Endometrium (tissue), 2 donors: ENCODE measurements around the gene MS4A18.
"Not testable (repeated sequence)": the region's sequence is repeated elsewhere in the genome, so short reads cannot be mapped to it uniquely, and the experiment has no call there.

ENCODE experiments used
- FAIRE-seq: peaks from 2 replicates; lab custom pipeline; 2012; peaks lifted over from hg19 to GRCh38; lab: Jason Lieb, UNC
- donor health status: control.
- donor health status: control.

The MS4A18 gene

DNA sequence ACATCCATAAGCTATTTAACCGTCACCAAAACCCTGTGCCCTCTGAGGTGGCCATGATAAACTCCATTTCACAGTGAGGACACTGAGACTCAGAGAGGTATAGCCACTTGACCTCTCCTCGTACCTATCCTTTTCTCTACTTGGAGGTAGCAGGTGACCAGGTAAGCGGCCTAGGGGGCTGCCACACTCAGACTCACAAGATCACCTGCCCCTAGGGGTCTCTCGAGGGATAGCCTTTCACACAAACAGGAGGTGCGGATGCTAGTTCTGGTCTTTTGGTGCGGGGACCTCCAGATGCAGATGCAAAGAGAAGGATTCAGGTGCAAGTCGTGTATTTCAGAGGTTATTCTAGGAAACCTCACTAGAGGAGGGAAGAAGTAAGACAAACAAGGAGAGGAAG is 14.6 kb downstream of the MS4A18 start:
- FAIRE-seq: no peak

GRCh38 chr11:60740573-60740972 is 16.1 kb downstream of the MS4A18 start:
- FAIRE-seq: no peak

DNA sequence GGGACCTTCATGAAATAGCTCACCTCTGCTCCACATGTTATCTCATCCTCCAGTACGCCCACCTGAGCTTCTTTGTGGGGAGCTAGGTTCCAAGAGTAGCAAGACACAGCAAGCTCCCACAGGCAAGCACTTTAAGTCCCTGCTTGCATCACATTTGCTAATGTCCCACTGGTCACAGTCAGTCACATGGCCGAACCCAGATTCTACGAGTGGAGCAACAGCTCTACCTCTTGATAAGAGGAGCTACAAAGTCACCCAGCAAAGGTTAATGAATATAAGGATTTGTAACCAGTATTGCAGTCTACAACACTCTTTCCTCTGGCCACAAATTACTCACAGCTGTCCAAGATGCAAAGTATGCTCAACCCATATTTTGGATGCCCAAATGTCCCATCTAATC is 16.9 kb downstream of the MS4A18 start:
- FAIRE-seq: no peak

DNA sequence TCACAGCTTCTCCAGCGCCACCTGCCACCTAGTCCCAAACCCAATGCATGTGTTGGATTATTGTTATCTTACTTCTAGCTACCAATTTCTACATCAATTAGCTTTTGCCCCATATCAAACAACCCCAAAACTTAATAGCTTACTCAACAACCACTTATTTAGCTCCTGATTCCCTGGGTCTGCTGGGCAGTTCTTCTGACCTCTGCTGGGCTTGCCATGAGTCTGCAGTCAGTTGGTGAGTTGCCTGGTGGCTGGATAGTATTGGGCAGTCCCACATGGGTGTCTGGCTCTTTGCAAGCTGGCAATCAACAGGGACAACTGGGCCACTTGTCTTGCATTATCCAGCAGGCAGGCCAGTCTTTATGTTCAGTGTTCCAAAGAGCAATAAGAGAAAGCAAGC is 18.5 kb downstream of the MS4A18 start:
- no peak for FAIRE-seq

DNA sequence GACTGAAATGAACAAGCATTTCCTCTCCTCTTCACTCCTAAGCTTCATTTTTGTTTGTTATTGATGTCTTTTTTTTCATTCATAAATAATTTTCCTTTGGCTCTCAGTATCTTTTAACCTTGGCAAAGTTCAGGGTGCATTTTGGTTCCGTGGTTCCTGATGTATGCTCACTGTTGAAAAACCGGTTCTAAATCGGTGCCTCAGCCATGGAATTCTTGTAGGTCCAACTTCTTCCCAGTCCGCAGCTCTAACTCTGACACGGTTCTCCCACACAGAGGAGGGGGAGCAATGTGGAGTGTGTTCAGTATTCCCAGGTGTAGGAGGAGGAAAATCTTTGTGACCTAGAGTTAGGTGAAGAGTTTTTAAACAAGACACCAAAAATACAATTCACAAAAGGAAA is 19.6 kb downstream of the MS4A18 start:
- FAIRE-seq: no peak

GRCh38 chr11:60747359-60747873 is 22.9 kb downstream of the MS4A18 start:
- no peak for FAIRE-seq

DNA sequence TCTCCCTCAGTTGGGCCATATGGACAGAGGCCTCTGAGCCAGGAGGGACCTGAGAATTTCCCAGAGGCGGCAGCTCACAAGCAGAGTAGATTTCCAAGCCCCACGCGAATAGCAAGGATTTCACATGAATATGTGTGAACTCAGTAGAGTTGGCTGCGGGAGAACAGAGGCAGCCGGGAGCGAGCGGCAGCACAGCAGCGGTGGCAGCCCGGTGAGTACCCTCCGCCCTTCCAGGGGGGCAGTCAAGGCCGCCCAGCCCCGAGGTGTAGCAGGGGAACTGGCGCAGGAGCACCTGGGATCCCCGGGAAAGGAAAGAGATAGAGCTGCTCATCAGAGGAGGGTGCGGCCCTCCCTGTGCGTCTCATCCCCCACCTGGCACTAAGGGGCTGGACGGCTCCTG is 23.7 kb downstream of the MS4A18 start:
- FAIRE-seq: no peak

DNA sequence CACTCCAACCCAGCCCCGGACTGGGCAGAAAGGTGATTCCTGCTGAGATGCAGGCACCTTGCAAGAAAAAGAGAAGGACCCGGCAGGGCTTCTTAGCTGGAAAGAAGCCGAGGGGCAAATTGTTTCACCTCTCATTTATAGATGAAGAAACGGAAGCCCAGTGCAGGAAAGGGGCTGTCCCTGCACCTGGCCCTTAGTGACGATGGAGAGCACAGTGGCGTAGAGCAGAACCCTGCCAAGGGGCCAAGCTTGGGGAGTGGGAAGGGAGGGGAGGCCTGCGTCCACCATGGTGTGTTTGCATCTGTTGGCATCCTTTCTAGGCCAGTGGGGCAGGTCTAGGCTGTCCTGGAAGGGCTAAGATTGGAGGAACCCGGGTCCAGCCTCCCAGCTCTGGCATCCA is 24.3 kb downstream of the MS4A18 start:
- FAIRE-seq: no peak

GRCh38 chr11:60750911-60751310 is 26.4 kb downstream of the MS4A18 start:
- FAIRE-seq: no peak

GRCh38 chr11:60753309-60753708 is 28.8 kb downstream of the MS4A18 start:
- FAIRE-seq: no peak

DNA sequence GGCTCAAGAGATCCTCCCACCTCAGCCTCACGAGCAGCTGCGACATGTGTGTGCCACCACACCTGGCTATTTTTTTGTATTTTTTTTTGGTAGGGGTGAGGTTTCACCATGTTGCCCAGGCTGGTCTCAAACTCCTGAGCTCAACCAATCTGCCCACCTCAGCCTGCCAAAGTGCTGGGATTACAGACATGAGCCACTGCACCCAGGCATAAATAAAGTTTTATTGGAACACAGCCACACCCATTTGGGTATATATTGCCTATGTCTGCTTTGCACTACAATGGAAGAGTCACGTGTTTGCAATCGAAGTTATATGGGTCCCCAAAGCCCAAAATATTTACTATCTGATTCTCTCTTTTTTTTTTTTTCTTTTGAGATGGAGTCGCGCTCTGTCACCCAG is 30.4 kb downstream of the MS4A18 start:
- FAIRE-seq: no peak

GRCh38 chr11:60756307-60757032 is 31.9 kb downstream of the MS4A18 start, which contains the start of gene MS4A15:
TSS of gene MS4A15 (plus strand) at chr11:60756867. CDS start at chr11:60763734, 6,867 bp downstream.
- FAIRE-seq: no peak

GRCh38 chr11:60757231-60757800 is 32.8 kb downstream of the MS4A18 start:
- FAIRE-seq: no peak

GRCh38 chr11:60758671-60759070 is 34.2 kb downstream of the MS4A18 start:
- FAIRE-seq: not testable (repeated sequence)

- FAIRE-seq: not testable (repeated sequence)
Measured at GRCh38 chr11:60759438-60760225, 35.1 kb downstream of the MS4A18 start.

DNA sequence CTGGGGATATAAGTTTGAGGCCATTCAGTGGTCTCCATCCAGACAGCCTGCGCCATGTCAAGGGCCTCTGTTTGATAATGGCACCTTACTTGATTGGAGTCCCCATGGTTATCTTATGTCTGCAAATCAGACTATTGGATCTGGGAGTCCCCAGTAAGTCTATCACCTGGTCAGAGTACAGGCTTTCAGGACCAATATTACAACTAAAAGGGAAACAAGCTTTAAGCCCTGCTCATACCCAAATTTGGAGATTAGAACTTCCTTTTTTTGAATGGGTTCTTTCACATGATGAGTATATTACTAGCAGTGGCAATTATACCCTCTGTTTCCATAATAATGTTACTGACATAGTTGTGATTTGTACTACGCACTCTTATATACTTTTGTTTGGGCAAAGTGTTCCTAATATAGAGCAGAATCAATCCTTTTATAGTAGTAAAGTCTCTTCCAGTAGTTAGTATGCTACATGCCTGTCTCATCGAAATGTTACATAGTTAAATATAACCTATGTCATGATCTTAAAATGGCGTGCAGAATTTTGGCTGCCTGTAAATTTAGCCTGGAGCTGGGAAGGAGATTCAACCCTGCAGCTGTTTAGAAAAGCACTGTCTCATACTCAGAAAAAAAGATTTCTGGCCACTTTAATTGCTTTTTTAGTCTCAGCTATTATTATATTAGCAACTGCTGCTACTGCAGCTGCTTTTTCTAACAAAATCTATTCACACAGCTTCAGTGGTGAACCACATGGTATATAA is 37.1 kb downstream of the MS4A18 start:
- no peak for FAIRE-seq

GRCh38 chr11:60762851-60763691 is 38.6 kb downstream of the MS4A18 start:
- no peak for FAIRE-seq

GRCh38 chr11:60763692-60764369 is 39.3 kb downstream of the MS4A18 start:
- FAIRE-seq: no peak

DNA sequence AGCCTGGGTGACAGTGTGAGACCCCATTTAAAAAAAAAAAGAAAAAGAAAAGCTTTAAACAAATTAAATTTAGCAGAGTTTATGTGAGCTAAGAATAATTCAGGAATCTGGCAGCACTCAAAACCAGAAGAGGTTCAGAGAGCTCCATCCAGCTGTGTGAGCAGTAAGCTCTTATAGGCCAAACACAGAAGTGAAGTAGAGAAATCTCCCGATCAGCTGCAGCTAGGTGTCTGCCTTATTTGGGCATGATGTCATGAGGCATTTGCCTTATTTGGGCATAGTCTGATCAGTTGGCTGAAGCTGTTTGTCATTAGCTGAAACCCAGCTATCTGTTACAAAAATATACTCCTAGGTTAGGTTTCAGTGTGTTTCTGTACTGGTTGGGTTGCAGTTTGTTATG is 40.4 kb downstream of the MS4A18 start:
- no peak for FAIRE-seq

DNA sequence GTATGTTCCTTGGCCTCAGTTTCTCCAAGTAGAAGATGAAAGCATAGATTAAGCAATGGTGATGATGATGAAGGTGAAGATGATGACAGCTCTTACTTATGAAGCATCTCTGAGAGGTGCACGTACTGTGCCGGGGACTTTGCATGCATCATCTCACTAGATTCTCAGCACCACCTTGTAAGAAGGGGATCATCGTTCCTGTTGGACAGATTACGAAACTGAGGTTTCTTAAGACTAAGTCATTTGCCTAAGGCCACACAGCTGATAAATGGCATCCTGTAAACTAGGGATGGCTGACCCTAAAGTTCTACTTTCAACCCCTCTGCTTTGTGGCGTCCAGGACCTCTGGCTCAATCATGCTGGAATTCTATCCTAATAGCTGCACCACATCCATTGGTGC is 40.8 kb downstream of the MS4A18 start:
- no peak for FAIRE-seq

GRCh38 chr11:60766547-60766946 is 42.0 kb downstream of the MS4A18 start:
- FAIRE-seq: no peak
